GM19035 (cell line): Measurements from ENCODE around the gene PGF.

Source experiments
- ATAC-seq: cut with Tn5 transposase; IDR thresholded peaks from one replicate; pipeline ENCODE4 v1.9.1; 2021; ENCODE audit not compliant: unreplicated experiment

Gene PGF

GRCh38 chr14:74921987-74922751 is 33.2 kb downstream of the PGF start:
- ATAC-seq, result no peak

DNA sequence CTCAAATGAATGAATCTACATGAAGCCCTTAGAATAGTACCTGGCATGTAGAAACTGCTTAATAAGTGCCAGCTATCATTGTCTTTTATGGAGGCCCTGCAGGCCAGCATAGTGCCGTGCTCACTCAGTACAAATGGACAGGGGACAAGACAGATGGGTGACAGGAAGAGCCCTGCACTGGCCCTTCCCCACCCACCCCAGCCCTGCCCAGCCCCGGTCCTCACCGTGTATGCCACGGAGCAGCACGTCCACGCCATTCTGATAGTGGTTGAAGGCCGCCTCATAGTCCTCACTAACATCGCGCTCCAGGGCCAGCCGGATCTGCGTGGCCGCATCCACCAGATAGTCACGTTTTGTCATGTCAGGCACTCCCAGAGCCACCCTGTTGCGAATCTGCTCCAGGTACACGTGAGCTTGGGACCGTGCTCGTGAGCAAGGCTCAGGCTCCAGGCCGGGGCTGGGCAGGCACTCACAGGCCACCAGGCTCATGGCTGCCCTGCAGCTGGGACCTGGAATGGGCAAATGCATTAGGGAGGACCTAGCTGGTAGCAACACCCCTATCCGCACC is 34.3 kb downstream of the PGF start:
- ATAC-seq, result no peak

GRCh38 chr14:74920281-74920680 is 35.1 kb downstream of the PGF start:
- no peak for ATAC-seq

GRCh38 chr14:74919421-74920165 is 35.8 kb downstream of the PGF start:
- ATAC-seq, result no peak

- no peak for ATAC-seq
These were observed 37.0 kb downstream of the PGF start for GRCh38 chr14:74918380-74918779.

DNA sequence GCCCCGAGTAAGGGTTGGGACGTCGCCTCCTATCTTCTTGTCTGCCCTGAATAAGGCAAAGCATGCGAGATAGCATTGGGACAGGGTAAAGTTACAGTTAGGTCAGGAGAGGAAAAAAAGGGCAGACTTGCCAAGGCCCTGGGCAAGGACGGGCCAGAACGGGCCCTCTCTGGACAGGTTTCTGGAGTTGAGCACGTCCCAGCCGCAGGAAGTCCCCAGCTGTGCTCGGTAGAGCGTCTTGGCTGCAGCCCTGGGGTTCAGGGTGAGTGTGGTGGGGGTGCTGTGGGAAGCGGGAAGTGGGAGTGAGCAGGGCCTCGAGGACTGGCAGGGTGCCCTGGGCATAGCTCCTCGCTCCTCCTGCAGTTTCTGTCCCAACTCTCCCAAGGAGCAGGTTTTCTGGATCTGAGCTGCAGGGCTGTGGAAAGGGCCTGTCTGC is 37.7 kb downstream of the PGF start:
- ATAC-seq, result no peak

GRCh38 chr14:74917178-74917543 is 38.2 kb downstream of the PGF start:
- ATAC-seq, result no peak

GRCh38 chr14:74915826-74916225 is 39.6 kb downstream of the PGF start:
- ATAC-seq, result no peak

DNA sequence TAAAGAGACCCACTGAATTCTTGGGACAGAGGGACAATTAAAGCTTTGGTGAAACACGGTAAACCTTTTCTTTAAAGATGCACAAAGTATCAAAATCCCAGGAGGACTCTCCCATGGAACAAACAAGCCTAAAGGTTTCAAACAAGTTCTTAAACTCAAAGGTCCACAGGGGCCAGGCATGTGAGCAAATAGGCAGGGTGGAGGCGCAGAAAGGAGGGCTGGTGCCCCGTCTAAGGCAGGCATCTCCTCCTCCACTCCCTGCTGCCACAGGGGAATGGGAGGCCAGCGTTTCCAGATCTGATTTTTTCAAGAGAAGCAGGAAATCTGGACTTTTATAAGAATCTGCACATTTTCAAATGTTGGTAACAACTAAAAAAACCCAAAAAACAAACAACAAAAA is 40.0 kb downstream of the PGF start:
- no peak for ATAC-seq

DNA sequence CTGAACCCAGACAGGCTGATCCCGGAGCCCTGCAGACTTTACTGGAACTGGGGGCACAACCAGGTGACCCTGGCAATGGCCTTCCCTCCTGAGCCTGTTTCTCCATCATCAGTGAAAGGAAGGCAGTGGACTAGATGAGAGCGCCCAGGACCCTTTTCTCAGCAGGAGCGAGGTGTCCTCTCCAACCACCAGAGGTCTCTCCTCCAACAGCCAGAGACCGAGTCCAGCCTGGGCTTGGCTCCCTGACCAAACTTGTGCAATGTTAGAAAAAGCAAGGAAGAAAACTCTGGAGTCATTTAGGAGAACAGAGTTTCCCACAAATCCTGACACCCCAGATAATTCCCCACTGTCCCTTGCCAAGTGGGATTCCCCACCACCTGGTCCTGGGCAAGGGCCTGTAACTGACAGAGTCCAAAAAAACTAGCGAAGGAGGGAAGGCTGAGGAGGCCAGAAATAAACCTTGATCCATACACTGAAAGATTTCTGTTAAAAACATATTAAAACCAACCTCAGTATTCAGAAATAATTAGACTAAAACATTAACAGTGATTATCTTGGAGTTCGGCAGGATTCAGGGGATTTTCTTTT is 41.3 kb downstream of the PGF start:
- ATAC-seq, result no peak

DNA sequence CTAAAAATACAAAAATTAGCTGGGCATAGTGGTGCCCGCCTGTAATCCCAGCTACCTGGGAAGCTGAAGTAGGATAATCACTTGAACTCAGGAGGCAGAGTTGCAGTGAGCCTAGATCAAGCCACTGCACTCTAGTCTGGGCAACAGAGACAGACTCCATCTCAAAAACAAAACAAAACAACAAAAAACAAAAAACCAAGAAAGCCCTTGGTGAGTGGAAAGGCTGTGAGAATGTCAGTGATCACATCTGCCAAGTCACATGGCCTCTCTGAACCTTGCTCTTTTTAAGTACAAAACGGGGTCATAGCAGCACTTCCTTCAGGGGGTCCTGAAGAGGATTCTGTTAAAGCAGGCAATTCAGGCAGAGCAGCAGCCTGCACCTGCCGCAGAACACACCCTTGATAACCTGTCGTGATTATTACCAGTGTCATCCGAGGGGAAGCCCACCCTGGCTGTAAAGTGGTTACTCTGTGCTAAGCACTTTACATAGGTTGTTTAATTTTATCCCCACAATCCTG is 41.9 kb downstream of the PGF start:
- ATAC-seq, result no peak

- no peak for ATAC-seq
These were observed 42.6 kb downstream of the PGF start for GRCh38 chr14:74912801-74913200.

DNA sequence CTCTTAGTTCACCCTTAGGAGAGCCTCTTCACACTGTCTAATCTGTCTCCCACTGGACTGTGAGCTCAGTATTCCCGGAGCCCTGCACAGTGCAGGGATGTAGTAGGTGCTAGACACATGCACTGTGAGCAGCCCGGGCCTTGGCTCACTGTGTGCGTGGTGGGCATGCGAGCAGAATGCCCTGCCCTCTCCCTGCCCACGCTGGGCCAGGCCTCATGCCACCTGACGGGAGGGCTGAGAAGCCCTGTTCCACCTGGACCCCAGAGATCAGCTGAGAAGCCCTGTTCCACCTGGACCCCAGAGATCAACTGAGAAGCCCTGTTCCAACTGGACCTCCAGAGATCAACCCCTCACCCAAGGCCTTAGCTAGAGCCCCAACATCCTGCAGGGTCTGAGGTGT is 43.3 kb downstream of the PGF start:
- no peak for ATAC-seq

- no peak for ATAC-seq
These were observed 43.7 kb downstream of the PGF start for GRCh38 chr14:74911704-74912103.

DNA sequence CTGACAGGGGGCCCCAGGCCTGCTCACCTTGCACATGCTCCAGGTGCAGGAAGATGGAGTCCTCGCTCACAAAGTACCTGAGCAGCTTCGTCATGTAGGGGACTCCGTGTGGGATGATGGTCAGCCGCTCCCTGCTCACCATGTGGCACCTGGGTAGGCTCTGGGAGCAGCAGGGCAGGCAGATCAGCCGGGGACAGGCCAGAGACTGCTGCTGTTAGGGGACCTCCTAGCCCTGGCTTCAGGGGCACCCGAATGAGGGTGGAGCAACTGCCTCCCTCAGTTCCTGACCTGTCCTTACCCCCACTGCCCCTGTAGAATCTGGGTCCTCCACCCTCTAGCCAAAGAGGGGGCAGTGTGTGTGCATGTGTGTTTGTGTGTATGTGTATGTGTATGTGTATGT is 44.2 kb downstream of the PGF start:
- no peak for ATAC-seq

- no peak for ATAC-seq
These were observed 44.8 kb downstream of the PGF start for GRCh38 chr14:74910556-74910955.

DNA sequence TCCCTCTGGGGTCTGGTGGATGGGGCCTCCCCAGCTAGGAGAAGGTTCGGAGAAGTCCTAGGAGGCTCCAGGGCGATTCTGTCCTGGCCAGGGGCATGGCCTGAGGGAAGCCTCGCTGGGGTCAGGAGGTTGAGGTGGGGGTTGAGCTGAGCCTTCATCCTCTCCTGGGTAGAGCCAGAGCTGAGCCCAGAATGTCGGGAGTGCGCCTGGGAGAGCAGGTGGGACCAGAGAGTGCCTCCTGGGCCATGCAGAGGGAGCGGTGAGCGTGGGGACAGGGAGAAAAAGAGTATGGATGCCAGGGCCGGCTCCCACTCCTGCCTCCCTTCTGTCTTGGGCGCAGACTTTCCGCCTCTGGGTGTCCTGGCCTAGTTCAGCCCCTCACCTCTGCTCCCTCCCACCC is 45.5 kb downstream of the PGF start:
- ATAC-seq, result no peak

GRCh38 chr14:74909501-74909900 is 45.9 kb downstream of the PGF start:
- no peak for ATAC-seq

GRCh38 chr14:74908861-74909341 is 46.5 kb downstream of the PGF start:
- ATAC-seq, result no peak

GRCh38 chr14:74907744-74908143 is 47.7 kb downstream of the PGF start:
- no peak for ATAC-seq

- no peak for ATAC-seq
These were observed 48.4 kb downstream of the PGF start for GRCh38 chr14:74906925-74907521.
